ENCODE results near the gene NRDC. TPM values are rescaled to one million over a fixed set of nuclear protein-coding genes. Genes with fewer than 3 reads are reported as not detected.

The NRDC gene
- total and polyA plus RNA-seq, 2 experiments from 2014 or later = 129 to 217 TPM

- TF ChIP-seq ZNF462 (CRISPR knock-in tag; IDR thresholded peaks at IDR 0.05) = no peak
- TF ChIP-seq, protein P1, sequence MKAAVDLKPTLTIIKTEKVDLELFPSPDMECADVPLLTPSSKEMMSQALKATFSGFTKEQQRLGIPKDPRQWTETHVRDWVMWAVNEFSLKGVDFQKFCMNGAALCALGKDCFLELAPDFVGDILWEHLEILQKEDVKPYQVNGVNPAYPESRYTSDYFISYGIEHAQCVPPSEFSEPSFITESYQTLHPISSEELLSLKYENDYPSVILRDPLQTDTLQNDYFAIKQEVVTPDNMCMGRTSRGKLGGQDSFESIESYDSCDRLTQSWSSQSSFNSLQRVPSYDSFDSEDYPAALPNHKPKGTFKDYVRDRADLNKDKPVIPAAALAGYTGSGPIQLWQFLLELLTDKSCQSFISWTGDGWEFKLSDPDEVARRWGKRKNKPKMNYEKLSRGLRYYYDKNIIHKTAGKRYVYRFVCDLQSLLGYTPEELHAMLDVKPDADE (IDR thresholded peaks at IDR 0.05) = no peak
Measured at GRCh38 chr1:51839094-51839493, 39.4 kb downstream of the NRDC start (continued).

- ATAC-seq (no peak), DNase-seq (ENCODE audit: low spot score) (no peak)
- Mint-ChIP-seq H3K9me3 (no peaks in the 10 kb centered on the region), H3K27ac (no peak overlapping the region), H3K4me1 (no peaks in the 10 kb centered on the region), H3K36me3 (ENCODE audit: low read depth) (peaks cover 25% of the 10 kb centered on the region), H3K27me3 (ENCODE audit: insufficient read depth, low read depth, poor library complexity) (no peaks in the 10 kb centered on the region), H3K4me3 (no peak overlapping the region)
- H3K36me3 ChIP-seq (ENCODE audit: insufficient read depth) = peaks cover 20% of the 10 kb centered on the region
- no peaks in the 10 kb centered on the region for H4K20me1 ChIP-seq (replicated peaks; ENCODE audit: insufficient read depth)
- H3K27me3 ChIP-seq (ENCODE audit: insufficient read depth) = no peaks in the 10 kb centered on the region
- no peak overlapping the region for H3K4me2 ChIP-seq
- peaks cover 14% of the 10 kb centered on the region for H3K79me2 ChIP-seq (replicated peaks; ENCODE audit: insufficient read depth)
- H3K9me2 ChIP-seq (ENCODE audit: insufficient read depth) = no peaks in the 10 kb centered on the region
- TF ChIP-seq ZNF462 (CRISPR knock-in tag; IDR thresholded peaks at IDR 0.05) (no peak), CREB1 (CRISPR knock-in tag; IDR thresholded peaks at IDR 0.05; ENCODE audit: low read depth) (no peak)
- H2AFZ ChIP-seq = no peak overlapping the region
- H3K27ac ChIP-seq (ENCODE audit: low read depth) = no peak overlapping the region
- no peaks in the 10 kb centered on the region for H3F3A ChIP-seq (replicated peaks; ENCODE audit: low read depth)
- no peak overlapping the region for H3K4me3 ChIP-seq
- H3K4me1 ChIP-seq (ENCODE audit: insufficient read depth) = no peaks in the 10 kb centered on the region
Measured at GRCh38 chr1:51837243-51837642, 41.3 kb downstream of the NRDC start.

Data from GM23338 (cell line).